ENCODE results near the gene IFI30.

Gene IFI30

DNA sequence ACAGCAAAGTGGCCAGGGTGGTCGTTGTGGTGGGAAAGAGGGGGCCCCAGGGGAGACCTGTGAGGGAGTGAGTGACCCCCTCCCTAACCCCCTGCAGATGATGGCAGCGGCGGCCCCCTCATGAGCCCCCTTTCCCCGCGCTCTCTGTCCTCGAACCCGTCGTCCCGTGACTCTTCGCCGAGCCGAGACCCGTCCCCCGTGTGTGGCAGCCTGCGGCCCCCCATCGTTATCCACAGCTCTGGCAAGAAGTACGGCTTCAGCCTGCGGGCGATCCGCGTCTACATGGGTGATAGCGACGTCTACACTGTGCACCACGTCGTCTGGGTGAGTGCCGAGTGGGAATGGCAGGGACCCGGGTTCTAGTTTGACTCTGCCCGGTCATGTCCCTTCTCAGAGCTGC is 28.7 kb upstream of the IFI30 start:
- TF ChIP-seq, protein P1, sequence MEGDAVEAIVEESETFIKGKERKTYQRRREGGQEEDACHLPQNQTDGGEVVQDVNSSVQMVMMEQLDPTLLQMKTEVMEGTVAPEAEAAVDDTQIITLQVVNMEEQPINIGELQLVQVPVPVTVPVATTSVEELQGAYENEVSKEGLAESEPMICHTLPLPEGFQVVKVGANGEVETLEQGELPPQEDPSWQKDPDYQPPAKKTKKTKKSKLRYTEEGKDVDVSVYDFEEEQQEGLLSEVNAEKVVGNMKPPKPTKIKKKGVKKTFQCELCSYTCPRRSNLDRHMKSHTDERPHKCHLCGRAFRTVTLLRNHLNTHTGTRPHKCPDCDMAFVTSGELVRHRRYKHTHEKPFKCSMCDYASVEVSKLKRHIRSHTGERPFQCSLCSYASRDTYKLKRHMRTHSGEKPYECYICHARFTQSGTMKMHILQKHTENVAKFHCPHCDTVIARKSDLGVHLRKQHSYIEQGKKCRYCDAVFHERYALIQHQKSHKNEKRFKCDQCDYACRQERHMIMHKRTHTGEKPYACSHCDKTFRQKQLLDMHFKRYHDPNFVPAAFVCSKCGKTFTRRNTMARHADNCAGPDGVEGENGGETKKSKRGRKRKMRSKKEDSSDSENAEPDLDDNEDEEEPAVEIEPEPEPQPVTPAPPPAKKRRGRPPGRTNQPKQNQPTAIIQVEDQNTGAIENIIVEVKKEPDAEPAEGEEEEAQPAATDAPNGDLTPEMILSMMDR (IDR thresholded peaks at IDR 0.05): no peak
- TF ChIP-seq ZFX (IDR thresholded peaks at IDR 0.05; ENCODE audit: borderline replicate concordance): no peak
- no peak overlapping the region for H3K27ac ChIP-seq

DNA sequence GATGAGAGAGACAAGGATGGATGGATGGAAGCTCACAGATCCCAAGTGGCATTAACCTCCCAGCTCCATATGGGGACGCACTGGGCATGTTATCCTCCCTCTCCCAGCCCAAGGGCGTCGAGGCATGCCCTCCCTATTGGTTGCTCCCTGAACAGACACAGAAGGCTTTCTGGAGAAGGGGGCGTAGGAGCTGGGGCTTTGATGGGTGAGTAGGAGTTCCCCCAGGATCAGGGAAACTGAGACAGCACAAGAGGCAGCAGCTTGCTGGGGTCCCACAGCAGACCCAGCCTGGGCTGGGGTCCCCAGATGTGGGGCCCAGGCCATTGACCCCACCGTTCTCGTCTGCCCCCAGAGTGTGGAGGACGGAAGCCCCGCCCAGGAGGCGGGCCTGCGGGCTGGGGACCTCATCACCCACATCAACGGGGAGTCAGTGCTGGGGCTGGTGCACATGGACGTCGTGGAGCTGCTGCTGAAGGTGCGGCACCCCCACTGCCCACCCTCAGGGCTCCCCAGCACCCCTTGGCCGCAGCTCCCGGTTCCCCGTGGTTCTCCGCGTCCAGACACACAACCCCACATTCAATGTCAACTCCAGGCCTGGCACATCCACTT is 28.1 kb upstream of the IFI30 start:
- H3K27ac ChIP-seq: no peak overlapping the region
- TF ChIP-seq, protein P1 (IDR thresholded peaks at IDR 0.05): no peak
- TF ChIP-seq ZFX (IDR thresholded peaks at IDR 0.05; ENCODE audit: borderline replicate concordance): no peak

GRCh38 chr19:18147396-18147795 is 26.2 kb upstream of the IFI30 start:
- TF ChIP-seq, protein P1 (IDR thresholded peaks at IDR 0.05): no peak
- no peak for TF ChIP-seq ZFX (IDR thresholded peaks at IDR 0.05; ENCODE audit: borderline replicate concordance)
- H3K27ac ChIP-seq: no peak overlapping the region

DNA sequence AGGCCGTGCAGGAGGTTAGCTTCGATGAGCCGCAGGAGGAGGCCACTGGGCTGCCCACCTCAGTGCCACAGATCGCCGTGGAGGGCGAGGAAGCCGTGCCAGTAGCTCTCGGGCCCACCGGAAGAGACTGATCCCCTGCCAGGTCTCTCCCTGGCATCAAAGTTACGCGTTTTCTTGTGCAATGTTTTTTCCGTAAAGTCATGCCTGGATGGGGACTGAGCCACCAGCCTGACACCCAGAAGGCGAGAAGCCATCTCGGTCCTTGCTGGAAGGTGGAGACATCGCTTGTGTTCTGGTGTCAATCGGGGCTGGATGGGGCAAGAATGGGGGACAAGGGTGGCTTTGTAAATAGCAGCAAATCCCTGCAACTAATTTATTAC is 24.0 kb upstream of the IFI30 start:
- no peak for TF ChIP-seq ZFX (IDR thresholded peaks at IDR 0.05; ENCODE audit: borderline replicate concordance)
- TF ChIP-seq, protein P1 (IDR thresholded peaks at IDR 0.05): no peak
- H3K27ac ChIP-seq: no peak overlapping the region

- H3K27ac ChIP-seq: peak overlapping the region; percentile 92
- TF ChIP-seq ZFX (IDR thresholded peaks at IDR 0.05; ENCODE audit: borderline replicate concordance): no peak
- TF ChIP-seq, protein P1 (IDR thresholded peaks at IDR 0.05): no peak
These were observed 22.6 kb upstream of the IFI30 start for GRCh38 chr19:18150776-18151624.

DNA sequence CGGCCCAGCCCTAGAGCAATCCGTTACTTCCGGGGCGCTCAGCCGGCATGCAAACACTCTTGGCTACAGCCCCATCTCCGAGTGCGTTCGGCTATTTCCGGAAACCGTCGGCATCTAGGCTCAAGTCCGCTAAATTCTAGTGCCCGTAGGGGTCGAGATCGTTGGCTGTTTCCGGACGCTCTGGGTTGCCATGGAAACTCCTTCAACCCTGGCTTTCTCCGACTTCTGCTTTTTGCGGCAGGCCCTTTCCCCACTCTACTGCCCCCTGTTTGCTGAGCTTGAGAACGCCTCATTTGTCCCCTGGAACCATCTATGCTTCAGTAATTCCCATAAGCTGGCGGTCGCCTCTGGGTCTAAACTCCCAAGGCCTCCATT is 21.2 kb upstream of the IFI30 start:
- peak overlapping the region; percentile 92 for H3K27ac ChIP-seq
- TF ChIP-seq ZFX (IDR thresholded peaks at IDR 0.05; ENCODE audit: borderline replicate concordance): no peak
- TF ChIP-seq, protein P1 (IDR thresholded peaks at IDR 0.05): peak; percentile 74

All from 22Rv1 (cell line).